ENCODE data around the gene CRHBP.
"Not testable (repeated sequence)": the region's sequence is repeated elsewhere in the genome, so short reads cannot be mapped to it uniquely, and the experiment has no call there.

The CRHBP gene

DNA sequence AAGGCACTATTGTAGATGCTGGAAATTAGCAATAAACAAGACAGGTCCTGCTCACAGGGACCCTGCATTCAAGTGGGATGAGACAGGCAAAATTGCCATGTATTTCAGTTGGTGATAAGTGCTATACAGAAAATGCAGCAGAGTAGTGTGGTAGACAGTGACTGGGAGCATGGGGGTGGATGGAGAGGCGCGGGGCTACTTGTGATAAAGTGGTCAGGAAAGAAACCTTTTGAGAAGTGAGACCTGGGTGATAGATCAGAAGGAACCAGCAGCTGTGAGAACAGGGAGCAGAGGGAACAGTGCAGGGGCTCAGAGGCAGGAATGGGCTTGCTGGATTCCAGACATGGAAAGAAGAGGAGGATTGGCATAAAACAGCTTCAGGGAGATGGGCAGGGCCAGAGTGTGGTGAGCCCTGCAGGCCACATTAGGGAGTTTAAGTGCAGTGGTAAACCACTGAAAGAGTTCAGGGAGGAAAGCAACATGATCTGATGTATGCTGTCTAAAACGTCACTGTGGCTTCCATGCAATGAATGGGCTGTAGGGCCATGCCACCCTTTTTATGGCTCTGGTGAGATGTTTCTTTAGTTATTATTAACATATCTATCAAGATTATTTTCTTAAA lies 7.3 kb downstream of the CRHBP start:
- DNase-seq = no peak

DNA sequence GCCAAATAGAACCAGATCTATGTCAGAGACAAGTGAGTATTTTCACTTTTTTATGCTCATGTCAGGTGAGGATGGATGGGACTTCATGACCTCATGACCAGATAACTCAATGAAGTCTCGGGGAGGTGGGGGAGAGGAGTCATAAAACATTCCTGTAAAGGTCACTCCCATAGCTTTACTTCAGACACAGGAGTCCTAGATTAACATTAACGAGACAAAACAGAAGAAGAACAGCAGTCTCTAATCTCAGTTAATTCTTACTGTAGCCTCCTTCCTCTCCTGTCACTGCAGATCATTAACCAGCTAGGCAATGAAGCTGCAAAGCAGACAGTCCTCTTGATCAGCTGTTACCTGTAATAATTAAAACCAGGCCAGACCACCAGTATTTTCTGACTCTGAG lies 11.2 kb downstream of the CRHBP start:
- no peak for DNase-seq

DNA sequence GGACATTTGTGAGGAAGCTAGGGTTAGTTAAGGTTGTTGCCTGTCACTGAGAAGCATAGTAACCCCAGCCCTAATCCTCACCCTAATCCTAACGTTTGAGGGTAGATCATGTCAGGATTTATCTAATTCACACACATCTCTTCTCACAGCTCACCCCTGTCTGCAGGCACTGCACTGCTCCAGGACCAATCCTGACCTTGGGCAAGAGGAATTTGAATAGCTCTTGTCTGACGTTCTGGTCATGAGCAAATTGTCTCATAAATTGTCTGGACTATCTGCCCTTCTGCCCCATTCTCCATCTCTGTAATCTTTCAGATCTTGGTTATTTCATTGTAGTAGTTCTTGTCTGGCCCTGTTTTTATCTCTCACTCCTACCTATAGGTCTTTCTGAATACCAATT lies 18.7 kb downstream of the CRHBP start:
- no peak for DNase-seq

DNA sequence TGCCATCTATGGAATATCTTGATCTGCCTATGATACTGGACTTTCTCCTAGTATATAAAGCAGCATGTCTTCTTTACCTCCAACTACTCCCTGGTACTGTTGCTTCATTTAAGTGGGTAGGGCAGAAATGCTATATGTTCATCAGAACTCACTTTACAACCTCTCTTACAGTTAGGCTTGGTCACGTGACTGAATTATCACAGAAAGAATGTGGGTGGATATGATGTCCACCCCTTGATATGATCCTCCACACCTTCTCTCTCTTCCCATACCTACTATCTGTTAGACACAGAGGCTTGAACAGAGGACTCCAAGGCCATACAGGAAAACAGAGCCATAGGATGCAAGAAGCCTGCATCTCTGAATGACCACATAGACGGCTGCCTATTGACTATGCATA lies 19.8 kb downstream of the CRHBP start:
- no peak for DNase-seq

DNA sequence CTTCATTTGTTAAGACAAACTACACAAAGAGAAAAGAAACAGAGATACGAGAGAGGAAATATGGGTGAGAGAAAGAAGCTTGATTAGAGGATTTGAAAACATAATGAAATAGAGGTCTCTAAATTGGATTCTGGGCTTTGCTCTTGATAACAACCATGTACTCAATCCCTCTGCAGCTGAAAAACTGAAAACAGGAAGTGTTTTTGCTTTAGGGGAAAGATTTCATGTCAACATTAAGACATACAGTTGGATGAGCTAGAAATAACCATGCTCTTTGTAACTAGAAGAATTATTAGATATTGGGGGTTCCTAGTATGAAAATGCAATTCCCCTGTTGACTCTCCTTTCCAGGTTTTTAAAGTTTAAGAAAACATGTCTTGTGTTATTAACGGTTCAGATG lies 21.9 kb downstream of the CRHBP start:
- DNase-seq = no peak

DNA sequence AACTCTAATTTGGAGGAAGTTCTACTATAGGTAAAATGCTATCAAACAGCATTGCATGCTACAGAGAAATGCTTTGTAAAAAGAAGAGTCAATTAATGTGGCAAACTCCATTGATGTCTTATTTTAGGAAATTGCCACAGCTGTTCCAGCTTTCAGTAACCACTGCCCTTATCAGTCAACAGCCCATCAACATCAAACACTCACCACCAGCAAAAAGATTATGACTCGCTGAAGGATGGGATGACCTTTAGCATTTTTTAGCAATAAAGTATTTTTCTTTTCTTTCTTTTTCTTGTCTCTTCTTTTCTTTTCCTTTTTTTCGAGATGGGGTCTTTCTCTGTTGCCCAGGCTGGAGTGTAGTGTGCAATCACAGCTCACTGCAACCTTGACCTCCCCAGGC lies 26.0 kb downstream of the CRHBP start:
- no peak for DNase-seq

DNA sequence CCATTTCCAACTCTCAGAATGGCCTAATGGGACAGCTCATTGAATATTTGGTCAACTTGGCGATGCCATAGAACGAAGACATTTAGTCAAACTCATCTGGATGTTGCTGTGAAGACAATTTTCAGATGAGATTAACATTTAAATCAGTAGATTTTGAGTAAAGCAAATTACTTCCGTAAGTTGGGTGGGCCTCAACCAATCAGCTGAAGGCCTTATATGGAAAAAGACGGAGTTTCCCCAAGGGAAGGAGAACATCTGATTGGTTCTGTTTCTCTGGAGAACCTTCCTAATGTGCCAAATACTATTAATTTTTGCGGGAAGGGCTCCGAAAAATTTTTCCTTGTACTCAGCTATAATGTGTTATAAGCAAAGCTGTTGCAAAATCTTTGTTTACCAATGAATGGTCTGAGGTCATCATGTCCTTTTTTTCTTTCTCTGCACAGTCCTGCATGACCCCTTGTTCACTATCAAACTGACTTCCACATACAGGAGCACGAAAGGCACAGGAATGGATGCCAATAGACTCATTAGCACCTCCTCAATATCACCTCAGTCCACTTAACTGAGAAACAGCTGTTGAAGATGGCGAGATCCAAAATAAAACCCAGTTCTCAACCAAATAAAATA lies 27.8 kb downstream of the CRHBP start:
- DNase-seq = no peak

DNA sequence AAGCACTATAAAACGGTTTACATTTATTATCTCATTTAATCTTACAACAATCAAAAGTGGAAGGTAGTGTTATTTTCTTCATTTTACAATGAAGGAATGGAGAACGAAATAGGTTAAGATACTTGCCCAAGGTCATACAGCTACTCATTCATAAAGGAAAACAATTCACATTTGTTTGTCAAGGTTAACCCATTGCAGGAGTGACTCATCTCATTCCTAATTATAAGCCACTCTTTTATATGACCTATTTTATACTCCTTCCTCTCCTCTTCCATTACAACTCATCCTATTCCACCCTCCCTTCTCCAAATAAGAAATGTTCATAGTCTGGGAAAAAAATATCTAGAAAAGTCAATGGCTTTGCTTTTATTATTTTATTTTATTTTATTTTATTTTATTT lies 29.6 kb downstream of the CRHBP start:
- DNase-seq = no peak

DNA sequence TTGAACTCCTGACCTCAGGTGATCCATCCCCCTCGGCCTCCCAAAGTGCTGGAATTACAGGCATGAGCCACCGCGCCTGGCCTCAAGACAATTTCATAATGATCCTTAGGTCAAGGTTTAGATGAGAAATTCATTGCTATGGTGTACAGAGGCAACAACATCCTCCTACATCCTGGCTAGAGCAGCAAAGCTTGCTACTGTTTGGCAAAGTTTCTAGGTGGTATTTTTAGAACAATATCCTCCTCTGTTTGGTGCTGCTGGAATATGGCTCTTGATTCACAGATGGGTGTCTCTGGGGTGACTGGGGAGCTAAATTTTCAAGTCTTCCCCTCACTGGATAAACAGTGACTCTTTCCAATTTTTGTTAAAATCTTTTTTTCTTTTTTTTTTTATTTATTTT lies 30.6 kb downstream of the CRHBP start:
- DNase-seq = no peak

DNA sequence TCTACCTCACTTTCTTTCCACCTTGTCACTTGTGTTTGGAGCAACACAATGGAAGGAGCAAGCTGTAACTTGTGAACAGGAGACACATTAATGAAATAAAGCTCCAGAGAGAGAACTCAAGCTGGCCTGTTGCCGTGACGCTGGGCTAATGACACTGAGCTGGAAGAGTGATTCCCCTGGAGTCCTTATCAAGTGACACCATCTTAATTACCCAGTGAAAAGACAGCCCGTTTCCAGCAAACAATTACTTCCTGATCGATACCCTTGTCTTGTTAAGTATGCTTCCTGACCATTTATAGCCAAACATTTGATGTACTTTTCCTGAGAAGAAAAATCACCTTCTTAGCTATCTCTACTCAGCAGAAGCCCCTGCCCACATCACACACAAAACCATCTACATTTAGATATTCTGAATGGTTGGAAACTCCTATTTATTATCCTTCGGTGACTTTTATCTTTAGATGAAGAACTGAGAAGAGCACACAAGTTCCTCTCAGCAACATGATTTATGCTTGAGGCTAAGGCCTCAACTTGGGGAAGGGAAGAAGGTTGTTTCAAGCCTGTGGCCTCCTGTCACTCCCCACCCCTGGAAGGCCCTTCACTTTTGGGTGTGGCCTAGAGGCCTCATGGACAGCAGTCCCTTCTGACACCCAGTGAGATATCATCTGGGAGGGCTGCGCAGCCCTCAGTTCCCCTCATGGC lies 34.1 kb downstream of the CRHBP start:
- DNase-seq = no peak

DNA sequence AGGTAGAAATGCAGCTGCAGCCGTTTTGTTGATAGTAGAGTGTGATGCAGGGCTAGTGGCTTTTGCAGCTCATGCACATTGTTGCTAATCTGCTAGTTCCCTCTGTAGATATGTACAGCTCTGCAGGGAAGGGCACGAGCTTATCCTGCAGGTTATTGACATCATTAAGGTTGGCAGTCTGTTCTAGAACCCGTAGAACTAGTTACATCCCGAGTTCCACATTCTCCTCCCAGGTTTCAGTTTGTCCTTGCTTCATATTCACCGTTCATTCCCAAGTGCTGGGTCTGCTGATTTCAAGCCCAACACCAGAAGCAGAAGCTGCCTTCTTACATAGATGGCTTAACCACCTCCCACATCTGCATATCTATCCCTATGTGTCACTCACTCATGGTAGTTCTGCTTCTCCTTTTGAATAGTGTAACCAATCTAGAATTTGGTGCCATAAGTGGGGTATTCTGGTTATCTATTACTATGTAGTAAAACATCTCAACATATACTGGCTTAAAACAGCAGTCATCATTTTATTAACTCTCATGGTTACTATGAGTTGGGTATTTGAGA lies 38.1 kb downstream of the CRHBP start:
- DNase-seq = no peak

DNA sequence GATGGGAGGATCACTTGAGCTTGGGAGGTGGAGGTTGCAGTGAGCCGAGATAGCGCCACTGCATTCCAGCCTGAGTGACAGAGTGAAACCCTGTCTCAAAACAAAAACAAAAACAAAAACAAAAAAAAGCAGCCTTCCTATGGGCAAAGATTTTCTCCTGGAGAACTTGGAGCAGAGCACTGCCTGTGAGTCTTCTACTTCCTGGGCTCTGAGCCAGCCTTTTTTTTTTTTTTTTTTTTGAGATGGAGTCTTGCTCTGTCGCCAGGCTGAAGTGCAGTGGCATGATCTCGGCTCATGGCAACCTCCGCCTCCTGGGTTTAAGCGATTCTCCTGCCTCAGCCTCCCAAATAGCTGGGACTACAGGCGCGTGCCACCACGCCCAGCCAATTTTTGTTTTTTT lies 40.6 kb downstream of the CRHBP start:
- not testable (repeated sequence) for DNase-seq

DNA sequence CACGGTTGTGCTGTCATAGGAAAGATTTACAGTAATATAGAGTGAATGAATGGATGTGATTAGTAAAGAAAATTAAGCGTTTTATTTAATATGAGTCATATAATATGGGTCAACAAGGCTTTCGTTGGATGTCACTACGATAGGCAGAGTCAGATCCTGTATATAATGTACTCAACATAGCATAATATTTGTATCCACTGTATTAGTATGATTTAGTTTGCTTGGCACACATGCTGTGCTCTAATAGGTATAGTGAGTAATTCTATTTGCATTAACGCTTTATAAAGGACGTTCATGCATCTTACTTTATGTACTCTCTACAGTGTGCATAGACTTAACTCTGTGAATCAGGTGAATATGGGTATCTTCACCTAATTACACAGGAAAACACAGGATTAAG lies 41.5 kb downstream of the CRHBP start:
- DNase-seq = no peak

DNA sequence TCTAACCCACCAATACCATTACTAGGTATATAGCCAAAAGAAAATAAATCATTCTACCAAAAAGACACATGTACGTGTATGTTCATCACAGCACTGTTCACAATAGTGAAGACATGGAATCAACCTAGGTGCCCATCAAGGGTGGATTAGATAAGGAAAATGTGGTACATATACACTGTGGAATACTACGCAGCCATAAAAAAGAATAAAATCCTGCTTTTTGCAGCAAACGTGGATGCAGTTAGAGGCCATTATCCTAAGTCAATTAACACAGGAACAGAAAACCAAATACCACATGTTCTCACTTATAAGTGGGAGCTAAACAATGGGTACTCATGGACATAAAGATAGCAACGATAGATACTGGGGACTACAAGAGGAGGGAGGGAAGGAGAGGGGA lies 45.4 kb downstream of the CRHBP start:
- not testable (repeated sequence) for DNase-seq

DNA sequence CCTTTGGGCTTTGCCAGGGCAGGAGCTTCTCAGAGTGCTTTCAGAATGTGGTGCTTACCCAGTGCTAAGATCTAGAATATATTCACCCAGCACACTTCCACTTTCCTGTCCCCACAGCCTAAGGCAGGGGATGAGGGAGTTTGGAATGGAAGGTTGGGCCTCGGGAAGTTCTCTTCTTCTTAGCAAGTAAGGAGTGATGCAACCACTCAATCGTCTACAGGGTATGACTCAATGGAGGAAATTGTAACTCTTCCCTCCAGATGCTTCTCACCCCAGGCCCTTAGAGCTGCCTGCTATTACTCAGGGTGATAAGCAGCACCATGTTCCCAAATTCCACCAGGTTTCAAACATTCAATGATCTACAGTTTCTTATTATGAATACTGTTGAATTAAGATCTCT lies 46.6 kb downstream of the CRHBP start:
- DNase-seq = no peak

DNA sequence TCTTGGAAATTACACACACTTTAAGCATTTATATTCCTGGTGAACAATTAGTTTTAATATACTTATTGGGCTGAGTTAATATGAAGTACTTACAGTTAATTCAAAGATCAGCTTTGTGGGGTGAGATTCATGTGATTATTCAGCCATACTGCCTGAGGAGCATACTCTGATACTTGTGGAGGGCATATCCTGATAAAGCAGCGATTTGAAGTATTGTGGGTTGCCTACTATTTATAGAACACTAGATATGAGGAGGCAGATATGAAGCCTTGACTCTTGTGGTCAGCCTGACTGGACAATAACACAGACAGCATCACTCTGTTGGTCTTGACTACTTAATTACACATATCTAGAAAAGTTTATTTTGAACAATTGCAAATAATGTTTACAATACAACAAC lies 50.4 kb downstream of the CRHBP start:
- no peak for DNase-seq

DNA sequence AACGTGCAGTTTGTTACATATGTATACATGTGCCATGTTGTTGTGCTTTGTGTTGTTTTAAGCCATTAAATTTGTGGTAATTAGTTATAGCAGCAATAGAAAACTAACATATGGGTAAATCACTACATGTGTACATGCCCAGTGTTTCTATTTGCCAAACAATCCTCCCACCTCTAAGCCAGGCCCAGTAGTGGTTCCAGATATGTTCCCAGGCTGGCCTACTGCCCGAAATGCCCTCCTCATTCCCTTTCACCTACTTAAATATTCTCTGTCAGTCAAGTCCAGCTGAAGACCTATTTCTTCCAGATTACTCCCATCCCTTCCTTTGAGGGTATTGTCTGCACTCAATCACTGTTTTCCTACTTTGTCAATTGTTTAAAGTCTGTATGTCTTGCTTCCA lies 53.3 kb downstream of the CRHBP start:
- DNase-seq = no peak

DNA sequence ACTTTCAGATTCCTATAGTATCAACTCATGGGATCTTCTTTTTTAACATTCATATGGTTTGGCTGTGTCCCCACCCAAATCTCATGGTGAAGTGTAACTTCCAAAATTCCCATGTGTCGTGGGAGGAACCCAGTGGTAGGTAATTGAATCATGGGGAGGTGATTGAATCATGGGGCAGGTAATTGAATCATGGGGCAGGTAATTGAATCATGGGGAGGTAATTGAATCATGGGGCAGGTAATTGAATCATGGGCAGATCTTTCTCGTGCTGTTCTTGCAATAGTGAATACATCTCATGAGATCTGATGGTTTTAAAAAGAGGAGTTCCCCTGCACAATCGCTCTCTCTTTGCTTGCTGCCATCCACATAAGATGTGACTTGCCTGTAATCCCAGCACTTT lies 55.6 kb downstream of the CRHBP start:
- no peak for DNase-seq

DNA sequence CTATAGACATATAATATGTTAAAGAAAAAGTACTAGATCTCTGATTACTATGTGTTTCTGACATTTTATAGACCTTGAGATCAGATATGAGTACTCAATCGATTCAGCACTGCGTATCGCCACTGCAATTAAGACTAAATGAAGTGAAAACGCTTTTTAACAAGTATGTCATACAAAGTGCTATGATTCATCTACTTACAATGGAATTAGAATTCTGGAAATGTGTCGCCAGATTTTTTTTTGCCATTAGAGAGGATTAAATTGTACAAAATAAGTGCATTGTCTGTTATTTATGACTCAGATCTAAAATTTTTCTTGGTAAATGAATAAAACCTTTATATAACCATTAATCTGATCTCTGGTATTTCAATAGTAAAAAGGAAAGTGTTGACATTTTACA lies 57.4 kb downstream of the CRHBP start:
- no peak for DNase-seq

DNA sequence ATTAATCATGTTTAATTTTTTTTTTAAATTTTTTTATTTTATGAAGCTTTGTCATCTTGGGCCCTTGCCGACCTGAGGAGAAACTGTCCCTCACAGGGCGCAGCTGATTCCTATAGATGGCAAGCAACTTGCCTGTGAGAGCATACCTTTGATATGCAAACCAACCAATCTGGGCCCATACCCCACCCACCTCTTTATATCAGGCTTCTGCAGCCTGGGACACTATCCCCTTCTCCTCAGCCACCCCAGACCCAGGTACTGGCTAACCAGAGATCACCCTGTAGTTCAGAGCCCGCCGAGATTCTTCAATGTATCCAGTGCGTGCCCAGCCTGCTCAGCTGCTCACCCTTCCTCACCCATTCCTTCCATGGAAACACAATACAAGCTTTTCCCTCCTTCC lies 58.7 kb downstream of the CRHBP start:
- no peak for DNase-seq

DNA sequence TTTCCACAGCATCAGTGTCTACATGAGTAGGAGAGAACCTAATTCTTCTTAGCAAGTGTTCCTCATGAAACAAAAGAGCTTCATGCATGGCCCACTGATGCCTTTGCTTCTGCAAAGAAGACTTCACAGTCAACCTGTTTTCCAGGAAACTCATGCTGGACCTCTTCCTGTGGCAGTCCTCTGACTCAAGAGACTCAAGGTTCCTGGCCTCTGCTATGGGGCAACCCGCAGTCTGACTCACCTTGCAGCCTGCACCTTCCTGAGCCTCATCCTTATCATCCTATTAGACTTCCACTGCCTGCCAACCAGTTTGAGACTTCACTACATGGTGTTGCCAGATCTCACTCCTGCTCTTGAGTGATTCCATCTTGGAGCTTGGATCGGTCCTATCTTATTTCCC lies 59.8 kb downstream of the CRHBP start:
- no peak for DNase-seq

DNA sequence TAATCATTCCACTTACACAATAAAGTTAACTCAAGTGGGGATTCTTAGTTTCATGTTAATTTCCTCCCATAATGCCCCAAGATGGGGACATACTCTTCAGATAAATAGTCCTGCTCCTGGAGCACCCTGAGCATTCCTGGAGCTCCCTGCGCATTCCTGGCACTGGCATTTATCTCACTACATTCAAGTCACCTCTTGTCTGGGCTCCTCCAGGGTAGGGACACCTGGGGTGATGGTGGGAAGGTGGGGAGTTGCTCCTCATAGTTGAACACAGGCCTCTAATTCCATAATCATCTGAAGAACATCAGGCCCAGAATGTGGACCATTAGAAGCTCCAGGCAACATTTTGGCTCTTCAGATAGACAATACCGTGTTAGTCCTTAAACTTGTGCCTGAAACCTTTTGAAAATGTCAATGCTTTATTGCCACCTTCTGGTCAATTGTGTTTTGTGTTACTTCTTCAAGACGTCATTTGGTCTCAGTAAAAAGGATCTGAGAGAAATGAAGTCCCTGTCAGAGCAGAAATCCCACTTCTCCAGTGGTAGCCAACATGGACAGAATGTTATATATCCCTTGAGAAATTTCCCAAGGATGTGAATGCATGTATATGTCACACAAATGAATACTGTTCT lies 63.2 kb downstream of the CRHBP start:
- DNase-seq = no peak

DNA sequence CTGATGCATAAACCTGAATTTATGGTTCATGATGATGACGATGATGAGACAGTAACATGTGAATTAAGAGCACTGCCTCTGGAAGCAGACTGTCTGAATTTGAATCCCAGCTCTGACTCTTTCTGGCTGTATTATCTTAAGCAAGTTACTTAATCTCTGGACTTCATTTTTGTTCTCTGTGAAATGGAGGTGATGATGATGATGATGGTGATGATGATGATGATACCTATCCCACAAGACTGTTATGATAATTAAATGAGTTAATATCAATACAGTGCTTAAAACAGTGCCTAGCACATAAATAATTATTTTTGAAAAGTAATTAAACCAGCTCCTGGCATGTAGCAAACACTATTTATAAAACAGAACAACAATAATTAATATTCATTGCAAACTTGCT lies 64.1 kb downstream of the CRHBP start:
- no peak for DNase-seq

DNA sequence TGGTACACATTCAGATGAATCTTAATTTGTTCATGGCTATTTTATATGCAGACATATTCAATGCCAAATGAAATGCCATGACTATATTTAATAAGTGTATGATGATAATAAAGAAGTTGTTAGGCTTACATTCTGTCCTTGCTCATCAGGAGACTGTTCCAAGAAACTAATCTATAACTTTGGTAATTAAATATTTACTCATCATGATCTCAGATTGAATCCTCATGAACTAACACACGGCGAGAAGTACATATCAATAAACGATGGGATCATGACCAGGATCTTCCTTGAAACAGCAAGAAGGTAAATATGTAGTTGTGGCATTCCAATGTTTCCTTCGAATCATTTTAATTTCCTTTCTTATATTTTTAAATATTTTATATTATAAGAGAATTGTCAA lies 64.8 kb downstream of the CRHBP start:
- DNase-seq = no peak
